ENCODE measurements around the gene LRFN5. TPM values are rescaled to one million over a fixed set of nuclear protein-coding genes. Genes with fewer than 3 reads are reported as not detected.

LRFN5 gene
- total RNA-seq, 1 experiment from 2014 or later: not detected

- Mint-ChIP-seq H3K27me3 (ENCODE audit: unreplicated experiment) (no peaks in the 10 kb centered on the region), H3K4me3 (ENCODE audit: low read depth, unreplicated experiment) (no peak overlapping the region), H3K4me1 (ENCODE audit: low read depth, unreplicated experiment) (no peaks in the 10 kb centered on the region), H3K9me3 (ENCODE audit: low read depth, unreplicated experiment) (peaks cover 5% of the 10 kb centered on the region), H3K27ac (ENCODE audit: unreplicated experiment) (no peak overlapping the region), H3K36me3 (ENCODE audit: insufficient read depth, unreplicated experiment) (no peaks in the 10 kb centered on the region)
- CTCF ChIA-PET: no interaction called here
- no TSS peak for BruUV-seq (replicated peaks)
- DNase-seq: no peak
- TF ChIP-seq CTCF (IDR thresholded peaks at IDR 0.05; ENCODE audit: unreplicated experiment): no peak
- intact Hi-C loops (cut with micrococcal nuclease; ENCODE audit: unreplicated experiment): no loop called here
Measured at GRCh38 chr14:41873686-41874317, 267.1 kb downstream of the LRFN5 start.

GRCh38 chr14:41875116-41875515 is 268.4 kb downstream of the LRFN5 start:
- H3K4me3 Mint-ChIP-seq (ENCODE audit: low read depth, unreplicated experiment): no peak overlapping the region
- no peaks in the 10 kb centered on the region for H3K4me1 Mint-ChIP-seq (ENCODE audit: low read depth, unreplicated experiment)
- TF ChIP-seq CTCF (IDR thresholded peaks at IDR 0.05; ENCODE audit: unreplicated experiment): no peak
- H3K36me3 Mint-ChIP-seq (ENCODE audit: insufficient read depth, unreplicated experiment): no peaks in the 10 kb centered on the region
- CTCF ChIA-PET: no interaction called here
- DNase-seq: no peak
- no peaks in the 10 kb centered on the region for H3K27me3 Mint-ChIP-seq (ENCODE audit: unreplicated experiment)
- peaks cover 5% of the 10 kb centered on the region for H3K9me3 Mint-ChIP-seq (ENCODE audit: low read depth, unreplicated experiment)
- no peak overlapping the region for H3K27ac Mint-ChIP-seq (ENCODE audit: unreplicated experiment)
- intact Hi-C loops (cut with micrococcal nuclease; ENCODE audit: unreplicated experiment): no loop called here
- no TSS peak for BruUV-seq (replicated peaks)

- CTCF ChIA-PET: no interaction called here
Measured at GRCh38 chr14:41878321-41878720, 271.6 kb downstream of the LRFN5 start.

GRCh38 chr14:41891624-41892023 is 284.9 kb downstream of the LRFN5 start:
- no peak for TF ChIP-seq CTCF (IDR thresholded peaks at IDR 0.05; ENCODE audit: unreplicated experiment)
- intact Hi-C loops (cut with micrococcal nuclease; ENCODE audit: unreplicated experiment): no loop called here
- no peaks in the 10 kb centered on the region for H3K4me1 Mint-ChIP-seq (ENCODE audit: low read depth, unreplicated experiment)
- no peaks in the 10 kb centered on the region for H3K27me3 Mint-ChIP-seq (ENCODE audit: unreplicated experiment)
- H3K9me3 Mint-ChIP-seq (ENCODE audit: low read depth, unreplicated experiment): peaks cover 2% of the 10 kb centered on the region
- no peak for DNase-seq
- H3K27ac Mint-ChIP-seq (ENCODE audit: unreplicated experiment): no peak overlapping the region
- no peak overlapping the region for H3K4me3 Mint-ChIP-seq (ENCODE audit: low read depth, unreplicated experiment)
- CTCF ChIA-PET: no interaction called here
- no peaks in the 10 kb centered on the region for H3K36me3 Mint-ChIP-seq (ENCODE audit: insufficient read depth, unreplicated experiment)
- BruUV-seq (replicated peaks): no TSS peak

More at GRCh38 chr14:41878321-41878720, 271.6 kb downstream of the LRFN5 start:
- Mint-ChIP-seq H3K27me3 (ENCODE audit: unreplicated experiment) (no peaks in the 10 kb centered on the region), H3K4me1 (ENCODE audit: low read depth, unreplicated experiment) (no peaks in the 10 kb centered on the region), H3K4me3 (ENCODE audit: low read depth, unreplicated experiment) (no peak overlapping the region), H3K36me3 (ENCODE audit: insufficient read depth, unreplicated experiment) (no peaks in the 10 kb centered on the region), H3K27ac (ENCODE audit: unreplicated experiment) (no peak overlapping the region), H3K9me3 (ENCODE audit: low read depth, unreplicated experiment) (peaks cover 7% of the 10 kb centered on the region)
- intact Hi-C loops (cut with micrococcal nuclease; ENCODE audit: unreplicated experiment): no loop called here
- DNase-seq: no peak
- TF ChIP-seq CTCF (IDR thresholded peaks at IDR 0.05; ENCODE audit: unreplicated experiment): no peak
- BruUV-seq (replicated peaks): no TSS peak

Measured in Calu3 (cell line).